Ishikawa (cell line): Measurements from ENCODE around the gene KCNC2.

Experiments used
- CEBPB ChIP-seq: IDR thresholded peaks from 2 replicates; pipeline ENCODE4 v1.6.1; 2012
- CREB1 ChIP-seq: IDR thresholded peaks from 2 replicates; pipeline ENCODE4 v1.6.1; 2012; ENCODE audit warnings: low read depth
- EGR1 ChIP-seq: IDR thresholded peaks from 2 replicates; pipeline ENCODE4 v1.6.1; 2012
- EP300 ChIP-seq: IDR thresholded peaks from 2 replicates; pipeline ENCODE4 v1.6.1; 2012; ENCODE audit warnings: borderline replicate concordance
- FOXM1 ChIP-seq: IDR thresholded peaks from 2 replicates; pipeline ENCODE4 v1.6.1; 2012; ENCODE audit warnings: low read depth, borderline replicate concordance
- MAX ChIP-seq: IDR thresholded peaks from 2 replicates; pipeline ENCODE4 v1.6.1; 2012
- NFIC ChIP-seq: IDR thresholded peaks from 2 replicates; pipeline ENCODE4 v1.6.1; 2012
- RAD21 ChIP-seq: IDR thresholded peaks from 2 replicates; pipeline ENCODE4 v1.6.1; 2012; ENCODE audit warnings: low read depth
- REST ChIP-seq: IDR thresholded peaks from 2 replicates; pipeline ENCODE4 v1.6.1; 2012; ENCODE audit warnings: low read depth, mild to moderate bottlenecking
- TAF1 ChIP-seq: IDR thresholded peaks from 2 replicates; pipeline ENCODE4 v1.6.1; 2012; ENCODE audit warnings: low read depth, mild to moderate bottlenecking
- TCF12 ChIP-seq: IDR thresholded peaks from 2 replicates; pipeline ENCODE4 v1.6.1; 2012; ENCODE audit warnings: low read depth
- TEAD4 ChIP-seq: IDR thresholded peaks from 2 replicates; pipeline ENCODE4 v1.6.1; 2012
- USF1 ChIP-seq: IDR thresholded peaks from 2 replicates; pipeline ENCODE4 v1.6.1; 2012
- YY1 ChIP-seq: IDR thresholded peaks from 2 replicates; pipeline ENCODE4 v1.6.1; 2012; ENCODE audit warnings: low read depth
- ZBTB7A ChIP-seq: IDR thresholded peaks from 2 replicates; pipeline ENCODE4 v1.6.1; 2012; ENCODE audit warnings: low read depth

KCNC2 gene

DNA sequence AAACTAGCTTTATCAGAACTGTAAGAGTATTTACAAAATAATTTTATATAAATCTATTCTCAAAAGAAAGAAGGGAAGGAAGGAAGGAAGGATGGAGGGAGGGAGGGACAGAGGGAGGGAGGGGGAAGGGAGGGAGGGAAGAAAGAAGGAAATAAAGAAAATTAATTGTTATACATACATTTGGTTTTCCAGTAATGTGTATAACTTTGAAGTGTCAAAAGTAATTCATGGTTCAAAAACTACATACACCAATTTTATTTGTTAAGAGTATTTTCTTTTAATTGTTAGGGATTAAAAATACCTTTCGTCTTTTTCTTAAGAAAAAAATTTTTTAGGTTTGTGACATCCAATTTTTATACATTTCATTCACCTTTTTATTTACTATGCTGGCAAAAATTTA is 17.5 kb upstream of the KCNC2 start:
- TF ChIP-seq FOXM1: no peak
- TF ChIP-seq CEBPB: no peak
- no peak for TF ChIP-seq TAF1
- TF ChIP-seq RAD21: no peak
- TF ChIP-seq REST: no peak
- TF ChIP-seq NFIC: no peak
- TF ChIP-seq EGR1: no peak
- TF ChIP-seq TEAD4: no peak
- TF ChIP-seq ZBTB7A: no peak
- TF ChIP-seq MAX: no peak
- no peak for TF ChIP-seq EP300
- no peak for TF ChIP-seq TCF12
- TF ChIP-seq USF1: no peak
- TF ChIP-seq CREB1: no peak
- no peak for TF ChIP-seq YY1

DNA sequence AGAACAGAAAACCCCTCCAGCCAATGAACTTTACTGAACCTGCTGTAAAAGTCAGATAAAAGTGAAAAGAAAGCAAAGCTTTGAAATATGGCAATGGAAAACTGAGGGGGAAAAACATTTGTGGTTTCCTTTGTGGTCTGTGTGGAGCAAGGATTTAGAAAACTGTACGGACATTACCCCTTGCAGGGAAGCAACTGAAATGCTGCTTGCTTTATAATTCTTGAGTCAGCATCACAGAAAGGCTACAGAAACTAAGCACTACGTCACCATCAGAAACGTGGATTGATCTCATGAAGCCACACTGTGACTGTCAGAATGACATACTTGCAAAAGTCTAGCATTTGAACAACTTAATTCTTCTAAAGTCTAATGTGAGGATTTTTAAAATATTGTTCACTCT is 2.4 kb upstream of the KCNC2 start:
- TF ChIP-seq YY1: no peak
- no peak for TF ChIP-seq EP300
- no peak for TF ChIP-seq CREB1

DNA sequence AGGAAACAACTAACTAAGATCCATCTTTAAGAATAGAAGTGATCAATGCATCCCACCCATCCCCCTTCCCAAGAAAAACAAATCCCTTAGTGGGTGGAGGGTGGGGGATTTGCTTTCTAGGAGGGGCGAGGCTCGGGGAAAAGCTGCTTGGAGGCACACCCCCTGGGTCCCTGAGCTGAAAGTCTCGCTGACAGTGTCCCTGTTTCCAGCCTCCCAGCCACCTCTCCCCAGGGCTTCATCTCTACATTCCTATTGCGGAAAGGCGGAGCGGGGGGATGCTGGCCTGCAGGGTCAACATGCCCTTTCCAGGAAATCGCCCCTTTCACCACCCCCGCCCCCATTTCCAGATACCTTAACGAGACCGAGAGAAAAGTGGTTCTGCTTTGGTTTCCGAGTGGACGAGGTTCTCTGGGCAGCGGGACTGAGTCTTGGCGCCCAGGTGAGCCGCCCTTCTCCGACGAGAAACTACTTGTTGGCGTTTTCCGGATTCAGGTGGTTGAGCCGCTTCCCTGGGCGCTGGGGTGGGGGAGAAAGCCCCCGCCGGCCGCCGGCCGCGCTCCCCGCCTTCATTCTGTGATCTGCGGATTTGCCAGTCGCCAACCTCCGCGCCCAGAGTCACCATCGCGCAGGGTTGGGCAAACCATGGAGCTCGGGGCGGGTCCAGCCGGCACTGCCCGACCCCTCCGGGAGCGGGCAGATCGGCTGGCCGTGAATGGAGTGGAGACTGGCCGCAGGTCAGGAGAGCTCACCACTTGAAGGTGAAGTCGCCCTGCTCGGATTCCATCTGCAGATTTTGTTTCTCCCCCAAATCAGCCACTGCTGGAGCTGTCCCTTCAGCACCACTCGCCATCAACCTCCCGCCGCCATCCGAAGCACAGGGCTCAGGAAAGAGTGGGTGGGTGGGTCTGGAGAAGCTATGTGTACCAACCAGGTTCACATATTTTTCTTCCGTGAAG is 505 bp downstream of the KCNC2 start:
- TF ChIP-seq REST: peak; percentile 88
- TF ChIP-seq TAF1: no peak
- 0 out of 2 replicates have a peak, but pooled peaks have one; percentile 9 for TF ChIP-seq MAX
- TF ChIP-seq YY1: 0 out of 2 replicates have a peak, but pooled peaks have one; percentile 52

- TF ChIP-seq NFIC (no peak), TAF1 (no peak)
These were observed 2.1 kb downstream of the KCNC2 start for GRCh38 chr12:75207338-75208083.

- TF ChIP-seq EP300 (no peak), NFIC (no peak), EGR1 (no peak), USF1 (no peak), ZBTB7A (no peak), TCF12 (no peak), CREB1 (no peak), YY1 (no peak), RAD21 (no peak), TAF1 (no peak), MAX (no peak), CEBPB (no peak), TEAD4 (no peak), FOXM1 (no peak), REST (no peak)
These were observed 4.1 kb downstream of the KCNC2 start for GRCh38 chr12:75205558-75205957.
